Measurements from ENCODE around the gene SNUPN. TPM values are rescaled to one million over a fixed set of nuclear protein-coding genes. Genes with fewer than 3 reads are reported as not detected.

Gene SNUPN
- total and polyA plus RNA-seq, 2 of the 4 experiments (the other 2 are of a cell fraction) = 23.8 to 24.1 TPM

GRCh38 chr15:75648156-75649000, 22.9 kb upstream of the SNUPN start:
- no peaks in the 10 kb centered on the region for H3K27me3 ChIP-seq (ENCODE audit: control insufficient read depth, insufficient read depth, low read length)

More at GRCh38 chr15:75648156-75649000, 22.9 kb upstream of the SNUPN start:
- Histone ChIP-seq H2BK20ac (ENCODE audit: low read depth, low read length) (0 out of 2 replicates have a peak overlapping the region, but pooled peaks have one; percentile 8), H3K9ac (ENCODE audit: low read depth, low read length) (peak overlapping the region; percentile 99), H3K79me1 (ENCODE audit: low read depth in 1 of 2, low read length in 2 of 2) (peaks cover 29 to 76% of the 10 kb centered on the region in 2 experiments), H3K9me3 (ENCODE audit: control insufficient read depth, insufficient read depth, low read length) (no peaks in the 10 kb centered on the region), H3K18ac (ENCODE audit: low read depth, low read length) (peak overlapping the region; percentile 92), H4K5ac (ENCODE audit: low read depth, low read length) (peak overlapping the region; percentile 88), H3K9me1 (ENCODE audit: insufficient read depth, low read length) (peaks cover 36% of the 10 kb centered on the region), H4K91ac (ENCODE audit: insufficient read depth, low read depth, low read length) (peak overlapping the region; percentile 97), H3K4ac (ENCODE audit: low read depth, low read length) (peak overlapping the region; percentile 98), H2BK15ac (ENCODE audit: low read depth, low read length) (peak overlapping the region; percentile 88; the same call in 2 of the 3 replicates), H3K4me1 (ENCODE audit: control insufficient read depth, insufficient read depth, low read length) (peaks cover 40% of the 10 kb centered on the region), H2AK5ac (ENCODE audit: low read depth, low read length) (peak overlapping the region; percentile 90), H3K4me3 (ENCODE audit: insufficient read depth, low read depth, low read length) (peak overlapping the region; percentile 88), H2AK9ac (replicated peaks; ENCODE audit: low read depth, low read length, poor library complexity) (peak overlapping the region; percentile 100), H3K56ac (ENCODE audit: extremely low read depth, insufficient read depth, low read length) (peak overlapping the region; percentile 93), H2AFZ (replicated peaks; ENCODE audit: low read length, poor library complexity) (peak overlapping the region; percentile 94), H3K27ac (ENCODE audit: insufficient read depth, low read length) (peak overlapping the region; percentile 94), H4K20me1 (ENCODE audit: insufficient read depth, low read length) (peaks cover 48% of the 10 kb centered on the region), H2BK120ac (ENCODE audit: low read depth, low read length) (peak overlapping the region; percentile 85), H3K14ac (replicated peaks; ENCODE audit: low read depth, low read length) (peak overlapping the region; percentile 99), H3K23ac (ENCODE audit: low read depth, low read length) (peak overlapping the region; percentile 99), H3K36me3 (ENCODE audit: control insufficient read depth, insufficient read depth, low read length) (peaks cover 30% of the 10 kb centered on the region), H2BK5ac (ENCODE audit: low read depth, low read length, poor library complexity, severe bottlenecking) (peak overlapping the region; percentile 95), H3K4me2 (ENCODE audit: low read depth, low read length) (peak overlapping the region; percentile 92), H4K8ac (ENCODE audit: low read depth in 2 of 2, low read length in 2 of 2) (peak overlapping the region; percentile 91 to 95)
- ATAC-seq (ENCODE audit: low read depth) (peak; percentile 32), DNase-seq (no peak)
- in situ Hi-C loops (cut with MboI; ENCODE audit: low sequenced_read_pairs) (no loop called here), intact Hi-C loops (cut with micrococcal nuclease) (loop anchor here (1.0 kb wide), 2 partner anchors 13 to 35 kb away; no protein-coding TSS in a partner anchor), dilution Hi-C loops (cut with HindIII; ENCODE audit: low sequenced_read_pairs, unreplicated experiment) (no loop called here)
- POLR2A ChIA-PET (ENCODE audit: unreplicated experiment) = interaction anchor here (0.6 to 1.1 kb wide), 5 partner anchors 13 to 534 kb away, joined by 3 to 12 read pairs (median 3); no protein-coding TSS in a partner anchor
- CTCF ChIA-PET = interaction anchor here (1.2 kb wide), 1 partner anchor 34 kb away, joined by 4 read pairs; no protein-coding TSS in a partner anchor
- BruUV-seq (replicated peaks) = TSS peak; percentile 72
- TF ChIP-seq CHD1 (IDR thresholded peaks at IDR 0.05; ENCODE audit: low read depth, low read length) = 0 out of 2 replicates have a peak, but pooled peaks have one; percentile 39
- TF ChIP-seq MAFK (IDR thresholded peaks at IDR 0.05; ENCODE audit: low read depth, low read length) = no peak
- TF ChIP-seq FOS (IDR thresholded peaks at IDR 0.05; ENCODE audit: low read depth, low read length) = no peak
- TF ChIP-seq BHLHE40 (IDR thresholded peaks at IDR 0.05; ENCODE audit: low read depth, low read length) = no peak
- TF ChIP-seq CEBPB (IDR thresholded peaks at IDR 0.05; ENCODE audit: low read depth, low read length) = peak; percentile 59
- TF ChIP-seq SMC3 (IDR thresholded peaks at IDR 0.05; ENCODE audit: low read depth, low read length) = no peak
- TF ChIP-seq NFE2L2 (IDR thresholded peaks at IDR 0.05; ENCODE audit: low read depth, low read length) = no peak
- TF ChIP-seq RAD21 (IDR thresholded peaks at IDR 0.05; ENCODE audit: low read length) = no peak
- TF ChIP-seq POLR2A (IDR thresholded peaks at IDR 0.05; ENCODE audit: low read depth, low read length) = peak; percentile 24; the same call in 1 of the 2 replicates
- no peak for TF ChIP-seq CTCF (conservative IDR thresholded peaks at IDR 0.05; ENCODE audit: low read depth, low read length)
- peak; percentile 22; the same call in 1 of the 2 replicates for TF ChIP-seq MXI1 (IDR thresholded peaks at IDR 0.05; ENCODE audit: borderline replicate concordance, low read depth, low read length)
- TF ChIP-seq MAZ (IDR thresholded peaks at IDR 0.05; ENCODE audit: borderline replicate concordance, low read depth, low read length) = 0 out of 2 replicates have a peak, but pooled peaks have one; percentile 6
- WGBS, 2 experiments (ENCODE audit: extremely low coverage in 2 of 2, insufficient read length in 1 of 2) = 0% methylated on average over 13 of the region's 34 CpGs; no CpG with 5 or more reads in 1 of the 2 experiments
